ENCODE measurements around the gene LINGO4.
A peak's percentile ranks its signal among the peaks of the same experiment; 100 is the strongest.

The LINGO4 gene

GRCh38 chr1:151803915-151804314 lies 1.3 kb downstream of the LINGO4 start:
- no peak for ATAC-seq (replicated peaks; ENCODE audit: extremely low read depth, poor library complexity, severe bottlenecking)
- Mint-ChIP-seq H3K4me3 (no peak overlapping the region), H3K27ac (ENCODE audit: low read depth) (no peak overlapping the region)

DNA sequence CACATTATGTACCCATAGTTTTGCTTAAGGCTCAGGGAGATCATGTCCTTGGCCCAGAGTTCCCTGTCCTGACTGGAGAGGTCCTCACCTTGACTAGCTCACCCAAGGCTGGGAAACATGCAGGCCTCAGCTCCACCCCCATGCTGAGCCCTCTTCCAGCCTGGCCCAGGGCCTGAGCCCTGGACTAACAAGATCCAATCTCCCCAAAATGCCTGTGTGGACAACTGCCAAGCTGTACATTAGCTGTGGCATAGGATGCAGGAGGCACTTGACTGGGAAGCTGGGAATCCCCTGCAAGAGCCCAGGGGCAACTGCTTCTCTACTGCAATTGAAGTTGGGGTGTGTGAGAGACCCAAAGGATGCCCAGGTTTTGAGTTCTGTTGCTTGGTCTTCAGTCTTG lies 2.1 kb downstream of the LINGO4 start:
- Mint-ChIP-seq H3K36me3 (ENCODE audit: insufficient read depth) (peaks cover 1% of the 10 kb centered on the region), H3K4me3 (no peak overlapping the region), H3K27ac (ENCODE audit: low read depth) (no peak overlapping the region), H3K4me1 (peaks cover 10% of the 10 kb centered on the region), H3K9me3 (no peaks in the 10 kb centered on the region), H3K27me3 (peaks cover 23% of the 10 kb centered on the region)
- DNase-seq (ENCODE audit: low spot score in 2 of 2) (no peak), ATAC-seq (replicated peaks; ENCODE audit: extremely low read depth, poor library complexity, severe bottlenecking) (no peak)

More at GRCh38 chr1:151803915-151804314, 1.3 kb downstream of the LINGO4 start:
- peaks cover 1% of the 10 kb centered on the region for H3K36me3 Mint-ChIP-seq (ENCODE audit: insufficient read depth)
- no peak for DNase-seq (ENCODE audit: low spot score in 2 of 2)
- no peaks in the 10 kb centered on the region for H3K9me3 Mint-ChIP-seq
- H3K4me1 Mint-ChIP-seq: peaks cover 10% of the 10 kb centered on the region
- peaks cover 18% of the 10 kb centered on the region for H3K27me3 Mint-ChIP-seq

- Mint-ChIP-seq H3K27ac (ENCODE audit: low read depth) (no peak overlapping the region), H3K36me3 (ENCODE audit: insufficient read depth) (peaks cover 1% of the 10 kb centered on the region), H3K4me3 (no peak overlapping the region), H3K4me1 (peaks cover 10% of the 10 kb centered on the region), H3K27me3 (peaks cover 23% of the 10 kb centered on the region), H3K9me3 (no peaks in the 10 kb centered on the region)
- ATAC-seq (replicated peaks; ENCODE audit: extremely low read depth, poor library complexity, severe bottlenecking) (no peak), DNase-seq (ENCODE audit: low spot score in 2 of 2) (no peak)
Observed at GRCh38 chr1:151802372-151802771, 2.8 kb downstream of the LINGO4 start.

- no peak overlapping the region for H3K4me3 Mint-ChIP-seq
- DNase-seq (ENCODE audit: low spot score in 2 of 2) (no peak), ATAC-seq (replicated peaks; ENCODE audit: extremely low read depth, poor library complexity, severe bottlenecking) (no peak)
- peaks cover 23% of the 10 kb centered on the region for H3K27me3 Mint-ChIP-seq
- no peaks in the 10 kb centered on the region for H3K9me3 Mint-ChIP-seq
- H3K27ac Mint-ChIP-seq (ENCODE audit: low read depth): no peak overlapping the region
- peaks cover 10% of the 10 kb centered on the region for H3K4me1 Mint-ChIP-seq
- H3K36me3 Mint-ChIP-seq (ENCODE audit: insufficient read depth): peaks cover 1% of the 10 kb centered on the region
Observed at GRCh38 chr1:151801846-151802245, 3.4 kb downstream of the LINGO4 start.

GRCh38 chr1:151801310-151801820 lies 3.9 kb downstream of the LINGO4 start:
- H3K27me3 Mint-ChIP-seq: peaks cover 23% of the 10 kb centered on the region
- no peak overlapping the region for H3K27ac Mint-ChIP-seq (ENCODE audit: low read depth)
- H3K9me3 Mint-ChIP-seq: no peaks in the 10 kb centered on the region
- H3K4me1 Mint-ChIP-seq: peaks cover 10% of the 10 kb centered on the region
- peaks cover 1% of the 10 kb centered on the region for H3K36me3 Mint-ChIP-seq (ENCODE audit: insufficient read depth)
- ATAC-seq (replicated peaks; ENCODE audit: extremely low read depth, poor library complexity, severe bottlenecking) (no peak), DNase-seq (ENCODE audit: low spot score in 2 of 2) (no peak)
- H3K4me3 Mint-ChIP-seq: no peak overlapping the region

DNA sequence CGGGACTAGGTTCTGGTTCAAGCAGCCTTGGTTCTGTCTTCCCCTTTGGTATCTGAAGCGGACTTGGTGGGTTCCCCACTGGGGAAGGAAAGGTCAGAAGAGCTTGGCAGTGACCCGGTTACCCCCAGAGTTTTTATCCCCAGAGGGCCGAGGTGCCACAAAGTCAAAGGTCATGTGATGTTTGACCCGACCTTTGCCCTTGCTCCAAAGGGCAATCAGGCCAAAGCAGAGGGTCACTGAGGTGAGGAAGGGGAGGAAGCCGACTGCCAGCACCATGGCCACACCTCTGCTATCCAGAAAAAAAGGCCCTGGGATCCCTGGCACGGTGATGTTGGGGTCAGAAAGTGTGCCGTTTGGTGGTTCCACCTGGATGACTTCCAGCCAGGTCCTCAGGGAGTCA lies 4.4 kb downstream of the LINGO4 start:
- Mint-ChIP-seq H3K27me3 (peaks cover 23% of the 10 kb centered on the region), H3K9me3 (no peaks in the 10 kb centered on the region), H3K4me3 (no peak overlapping the region), H3K27ac (ENCODE audit: low read depth) (no peak overlapping the region), H3K4me1 (peaks cover 10% of the 10 kb centered on the region), H3K36me3 (ENCODE audit: insufficient read depth) (peaks cover 1% of the 10 kb centered on the region)
- ATAC-seq (replicated peaks; ENCODE audit: extremely low read depth, poor library complexity, severe bottlenecking): no peak
- DNase-seq (ENCODE audit: low spot score in 2 of 2): no peak

- H3K27ac Mint-ChIP-seq (ENCODE audit: low read depth): no peak overlapping the region
- H3K4me3 Mint-ChIP-seq: no peak overlapping the region
- peaks cover 10% of the 10 kb centered on the region for H3K4me1 Mint-ChIP-seq
- no peaks in the 10 kb centered on the region for H3K9me3 Mint-ChIP-seq
- DNase-seq (ENCODE audit: low spot score in 2 of 2): no peak
- no peak for ATAC-seq (replicated peaks; ENCODE audit: extremely low read depth, poor library complexity, severe bottlenecking)
- peaks cover 1% of the 10 kb centered on the region for H3K36me3 Mint-ChIP-seq (ENCODE audit: insufficient read depth)
- H3K27me3 Mint-ChIP-seq: peaks cover 23% of the 10 kb centered on the region
Observed at GRCh38 chr1:151799179-151800022, 5.8 kb downstream of the LINGO4 start.

DNA sequence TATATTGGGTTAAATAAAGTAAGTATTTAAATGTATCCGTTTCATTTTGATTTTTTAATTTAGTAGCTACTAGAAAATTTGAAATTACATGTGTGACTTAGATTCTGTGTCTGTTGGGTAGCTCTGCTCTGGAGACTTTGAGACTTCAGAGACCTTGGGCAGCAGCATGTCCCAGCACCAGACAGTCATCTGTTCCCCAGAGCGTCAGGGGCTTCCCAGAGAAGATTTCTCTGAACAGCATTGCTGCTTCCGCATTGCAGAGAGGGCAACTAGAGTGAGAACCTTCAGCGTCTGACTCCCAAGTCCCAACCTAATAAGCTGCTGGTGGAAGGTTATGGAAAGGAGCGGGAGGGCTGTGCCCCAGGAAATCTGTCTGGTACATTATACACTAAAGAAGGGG lies 6.6 kb downstream of the LINGO4 start:
- peaks cover 10% of the 10 kb centered on the region for H3K4me1 Mint-ChIP-seq
- no peak for ATAC-seq (replicated peaks; ENCODE audit: extremely low read depth, poor library complexity, severe bottlenecking)

DNA sequence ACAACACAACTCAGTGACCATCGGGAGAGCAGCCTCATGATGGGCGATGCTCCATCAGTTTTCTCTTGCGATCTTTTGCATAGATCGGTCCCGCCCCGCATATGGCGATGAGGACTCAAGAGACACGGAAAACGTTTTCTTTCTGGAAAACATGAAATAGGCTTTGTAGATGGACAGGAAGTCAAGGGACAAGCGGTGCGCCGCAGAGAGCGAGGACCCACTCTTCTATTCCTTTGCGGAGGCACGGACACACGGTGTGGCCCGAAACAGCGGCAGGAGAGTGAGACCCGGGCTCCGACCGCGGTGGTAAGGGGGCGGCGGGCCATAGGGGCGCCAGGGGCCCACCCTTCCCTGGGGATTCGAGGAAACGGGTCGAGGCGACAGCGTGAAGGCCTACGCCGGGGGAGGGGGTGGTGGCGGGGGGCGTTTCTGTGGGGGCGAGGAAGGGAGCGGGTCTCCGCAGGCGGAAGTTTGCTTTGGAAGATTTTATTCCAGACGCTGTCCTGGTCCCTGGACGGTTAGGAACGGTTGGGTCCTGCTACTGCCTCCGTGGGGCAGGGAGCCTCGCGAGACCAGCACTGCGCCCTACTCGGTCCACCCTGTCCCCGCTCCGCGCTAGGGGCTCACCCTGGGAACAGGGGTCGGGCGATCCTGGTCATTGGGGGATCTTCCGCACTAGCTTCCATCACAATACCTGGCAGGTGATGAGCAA lies 14.1 kb downstream of the LINGO4 start:
- Mint-ChIP-seq H3K27ac (ENCODE audit: low read depth) (peak overlapping the region; percentile 89), H3K4me1 (peaks cover 31% of the 10 kb centered on the region), H3K27me3 (no peaks in the 10 kb centered on the region), H3K36me3 (ENCODE audit: insufficient read depth) (peaks cover 19% of the 10 kb centered on the region), H3K9me3 (no peaks in the 10 kb centered on the region), H3K4me3 (peak overlapping the region; percentile 94)
- DNase-seq (ENCODE audit: low spot score in 2 of 2) (no peak), ATAC-seq (replicated peaks; ENCODE audit: extremely low read depth, poor library complexity, severe bottlenecking) (no peak)

More for the DNA sequence above, 6.6 kb downstream of the LINGO4 start:
- H3K36me3 Mint-ChIP-seq (ENCODE audit: insufficient read depth): peaks cover 7% of the 10 kb centered on the region
- H3K27ac Mint-ChIP-seq (ENCODE audit: low read depth): no peak overlapping the region
- H3K27me3 Mint-ChIP-seq: peaks cover 23% of the 10 kb centered on the region
- DNase-seq (ENCODE audit: low spot score in 2 of 2): no peak
- no peaks in the 10 kb centered on the region for H3K9me3 Mint-ChIP-seq
- no peak overlapping the region for H3K4me3 Mint-ChIP-seq

GRCh38 chr1:151790071-151790939 lies 14.9 kb downstream of the LINGO4 start, which contains the start of gene TDRKH:
TDRKH (minus strand) TSS chr1:151790500; CDS start chr1:151783022, 7,478 bp downstream.
- ATAC-seq (replicated peaks; ENCODE audit: extremely low read depth, poor library complexity, severe bottlenecking): peak; percentile 96
- DNase-seq (ENCODE audit: low spot score in 2 of 2): peak; percentile 91 to 98
- no peaks in the 10 kb centered on the region for H3K9me3 Mint-ChIP-seq
- peaks cover 19% of the 10 kb centered on the region for H3K36me3 Mint-ChIP-seq (ENCODE audit: insufficient read depth)
- H3K4me3 Mint-ChIP-seq: peak within 1 kb of the TSS; percentile 94
- H3K27me3 Mint-ChIP-seq: no peaks in the 10 kb centered on the region
- H3K4me1 Mint-ChIP-seq: peaks cover 31% of the 10 kb centered on the region
- peak within 1 kb of the TSS; percentile 89 for H3K27ac Mint-ChIP-seq (ENCODE audit: low read depth)

DNA sequence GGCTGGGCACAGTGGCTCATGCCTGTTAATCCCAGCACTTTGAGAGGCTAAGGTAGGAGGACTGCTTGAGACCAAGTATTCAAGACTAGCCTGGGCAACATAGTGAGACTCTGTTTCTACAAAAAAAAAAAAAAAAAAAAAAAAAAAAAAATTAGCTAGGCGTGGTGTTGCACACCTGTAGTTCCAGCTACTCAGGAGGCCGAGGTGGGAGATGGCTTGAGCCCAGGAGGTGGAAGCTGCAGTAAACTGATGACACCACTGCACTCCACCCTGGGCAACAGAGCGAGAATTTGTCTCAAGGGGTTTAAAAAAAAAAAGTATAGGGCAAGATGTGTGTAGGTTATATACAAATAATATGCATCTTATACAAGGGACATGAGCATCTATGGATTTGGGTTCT lies 17.5 kb downstream of the LINGO4 start:
- no peak overlapping the region for H3K4me3 Mint-ChIP-seq
- no peak for DNase-seq (ENCODE audit: low spot score in 2 of 2)
- no peak for ATAC-seq (replicated peaks; ENCODE audit: extremely low read depth, poor library complexity, severe bottlenecking)
- H3K27me3 Mint-ChIP-seq: no peaks in the 10 kb centered on the region
- H3K27ac Mint-ChIP-seq (ENCODE audit: low read depth): no peak overlapping the region
- peaks cover 31% of the 10 kb centered on the region for H3K4me1 Mint-ChIP-seq
- H3K9me3 Mint-ChIP-seq: no peaks in the 10 kb centered on the region
- peaks cover 12% of the 10 kb centered on the region for H3K36me3 Mint-ChIP-seq (ENCODE audit: insufficient read depth)

- H3K36me3 Mint-ChIP-seq (ENCODE audit: insufficient read depth): peaks cover 20% of the 10 kb centered on the region
- H3K4me3 Mint-ChIP-seq: no peak overlapping the region
- ATAC-seq (replicated peaks; ENCODE audit: extremely low read depth, poor library complexity, severe bottlenecking): no peak
- peaks cover 3% of the 10 kb centered on the region for H3K4me1 Mint-ChIP-seq
- no peak for DNase-seq (ENCODE audit: low spot score in 2 of 2)
- H3K27ac Mint-ChIP-seq (ENCODE audit: low read depth): no peak overlapping the region
- no peaks in the 10 kb centered on the region for H3K9me3 Mint-ChIP-seq
- no peaks in the 10 kb centered on the region for H3K27me3 Mint-ChIP-seq
Observed at GRCh38 chr1:151783796-151784195, 21.4 kb downstream of the LINGO4 start.

All from central memory CD8-positive, alpha-beta T cell (primary cell).